ENCODE results near the gene NUDT8.

NUDT8 gene

GRCh38 chr11:67649634-67650510 lies 20.1 kb upstream of the NUDT8 start:
- no peak for TF ChIP-seq GATA1 (IDR thresholded peaks at IDR 0.05; ENCODE audit: low read depth, low read length)
- no peak for TF ChIP-seq POLR2A (IDR thresholded peaks at IDR 0.05; ENCODE audit: low read length)
- no peak for DNase-seq

- DNase-seq = no peak
- TF ChIP-seq POLR2A (IDR thresholded peaks at IDR 0.05; ENCODE audit: low read length) = no peak
- TF ChIP-seq GATA1 (IDR thresholded peaks at IDR 0.05; ENCODE audit: low read depth, low read length) = no peak
Measured at GRCh38 chr11:67648796-67649613, 19.3 kb upstream of the NUDT8 start.

- no peak for TF ChIP-seq GATA1 (IDR thresholded peaks at IDR 0.05; ENCODE audit: low read depth, low read length)
- TF ChIP-seq POLR2A (IDR thresholded peaks at IDR 0.05; ENCODE audit: low read length) = no peak
- peak in 1 of 2 experiments; percentile 21 for DNase-seq
Measured at GRCh38 chr11:67648140-67648795, 18.5 kb upstream of the NUDT8 start.

GRCh38 chr11:67647471-67647870 lies 17.7 kb upstream of the NUDT8 start:
- no peak for DNase-seq
- TF ChIP-seq GATA1 (IDR thresholded peaks at IDR 0.05; ENCODE audit: low read depth, low read length) (no peak), POLR2A (IDR thresholded peaks at IDR 0.05; ENCODE audit: low read length) (no peak)

GRCh38 chr11:67646535-67647336 lies 17.0 kb upstream of the NUDT8 start:
- DNase-seq = no peak
- no peak for TF ChIP-seq POLR2A (IDR thresholded peaks at IDR 0.05; ENCODE audit: low read length)
- TF ChIP-seq GATA1 (IDR thresholded peaks at IDR 0.05; ENCODE audit: low read depth, low read length) = no peak

- DNase-seq = no peak
- TF ChIP-seq GATA1 (IDR thresholded peaks at IDR 0.05; ENCODE audit: low read depth, low read length) (no peak), POLR2A (IDR thresholded peaks at IDR 0.05; ENCODE audit: low read length) (no peak)
Measured at GRCh38 chr11:67645521-67646461, 16.1 kb upstream of the NUDT8 start.

- no peak for TF ChIP-seq POLR2A (IDR thresholded peaks at IDR 0.05; ENCODE audit: low read length)
- no peak for TF ChIP-seq GATA1 (IDR thresholded peaks at IDR 0.05; ENCODE audit: low read depth, low read length)
- DNase-seq = no peak
Measured at GRCh38 chr11:67644472-67645418, 15.0 kb upstream of the NUDT8 start.

GRCh38 chr11:67644042-67644441 lies 14.3 kb upstream of the NUDT8 start:
- DNase-seq = peak; percentile 34 to 42
- no peak for TF ChIP-seq GATA1 (IDR thresholded peaks at IDR 0.05; ENCODE audit: low read depth, low read length)
- TF ChIP-seq POLR2A (IDR thresholded peaks at IDR 0.05; ENCODE audit: low read length) = no peak

- no peak for DNase-seq
Measured at GRCh38 chr11:67642173-67643120, 12.7 kb upstream of the NUDT8 start.

More at GRCh38 chr11:67642173-67643120, 12.7 kb upstream of the NUDT8 start:
- TF ChIP-seq POLR2A (IDR thresholded peaks at IDR 0.05; ENCODE audit: low read length) (no peak), GATA1 (IDR thresholded peaks at IDR 0.05; ENCODE audit: low read depth, low read length) (no peak)

Data from erythroblast (primary cell).